Subcutaneous abdominal adipose tissue (tissue), 5 donors: ENCODE results near the gene C19orf18.
"Not testable (repeated sequence)": the region's sequence is repeated elsewhere in the genome, so short reads cannot be mapped to it uniquely, and the experiment has no call there.

Source experiments
- H3K27ac ChIP-seq: one replicate; pipeline ENCODE4 v1.7.0; 2013; ENCODE audit warnings: low read depth, mild to moderate bottlenecking, inconsistent platforms, low read length, moderate library complexity
- H3K27me3 ChIP-seq, 5 donors: one replicate each; pipeline ENCODE4 v1.7.0; 2013; ENCODE audit warnings: low read length in 5 of 5, inconsistent platforms in 1 of 5; ENCODE audit not compliant: control insufficient read depth in 5 of 5, insufficient read depth in 4 of 5
- H3K36me3 ChIP-seq, 5 donors: one replicate each; pipeline ENCODE4 v1.7.0; 2013; ENCODE audit warnings: low read length in 5 of 5; ENCODE audit not compliant: control insufficient read depth in 5 of 5, insufficient read depth in 5 of 5
- H3K4me1 ChIP-seq, 5 donors: one replicate each; pipeline ENCODE4 v1.7.0; 2013; ENCODE audit warnings: low read length in 5 of 5, mild to moderate bottlenecking in 3 of 5, moderate library complexity in 1 of 5; ENCODE audit not compliant: control insufficient read depth in 5 of 5, insufficient read depth in 5 of 5
- H3K4me3 ChIP-seq, 5 donors: one replicate each; pipeline ENCODE4 v1.7.0; 2013; ENCODE audit warnings: low read length in 5 of 5, low read depth in 1 of 5
- H3K9ac ChIP-seq, 5 donors: one replicate each; pipeline ENCODE4 v1.7.0; 2013; ENCODE audit warnings: low read length in 5 of 5, mild to moderate bottlenecking in 4 of 5, moderate library complexity in 3 of 5
- H3K9me3 ChIP-seq, 5 donors: one replicate each; pipeline ENCODE4 v1.7.0; 2013; ENCODE audit warnings: low read length in 5 of 5; ENCODE audit not compliant: control insufficient read depth in 5 of 5
- donor health status: healthy.
- donor health status: healthy.
- donor health status: healthy.
- donor health status: healthy.
- donor health status: healthy.

Gene C19orf18

DNA sequence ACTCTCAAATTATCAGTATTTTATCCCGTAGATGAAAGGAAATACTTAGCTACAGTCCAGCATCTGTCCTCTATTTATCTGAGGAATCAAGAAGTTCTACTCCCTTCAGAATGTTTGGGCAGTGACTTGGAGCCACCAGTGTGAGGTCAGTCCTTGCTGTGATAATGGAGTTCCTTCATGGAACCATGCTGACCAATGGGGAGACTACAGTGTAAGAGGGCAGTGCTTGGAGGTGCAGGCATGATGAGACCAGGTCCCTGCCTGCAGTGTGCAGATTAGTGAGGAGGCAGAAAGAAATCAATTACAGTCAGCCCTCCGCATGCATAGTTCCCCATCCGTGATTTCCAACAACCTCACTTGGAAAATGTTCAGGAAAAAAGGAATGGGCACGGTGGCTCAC, at the start of gene C19orf18:
C19orf18 (minus strand) TSS at position 101 of the 400 bp plus-strand sequence. CDS start 102 bp downstream, outside the sequence.
- Histone ChIP-seq H3K4me3 (peak within 1 kb of the TSS; percentile 32 to 61 (median 48)), H3K27ac (no peak within 1 kb of the TSS), H3K9ac (no peak within 1 kb of the TSS), H3K4me1 (no peaks in the 10 kb centered on the region), H3K27me3 (no peaks in the 10 kb centered on the region), H3K9me3 (peaks cover 69 to 98% (median 97%) of the 10 kb centered on the region in 5 donors), H3K36me3 (peaks cover 13 to 39% (median 22%) of the 10 kb centered on the region in 5 donors)

DNA sequence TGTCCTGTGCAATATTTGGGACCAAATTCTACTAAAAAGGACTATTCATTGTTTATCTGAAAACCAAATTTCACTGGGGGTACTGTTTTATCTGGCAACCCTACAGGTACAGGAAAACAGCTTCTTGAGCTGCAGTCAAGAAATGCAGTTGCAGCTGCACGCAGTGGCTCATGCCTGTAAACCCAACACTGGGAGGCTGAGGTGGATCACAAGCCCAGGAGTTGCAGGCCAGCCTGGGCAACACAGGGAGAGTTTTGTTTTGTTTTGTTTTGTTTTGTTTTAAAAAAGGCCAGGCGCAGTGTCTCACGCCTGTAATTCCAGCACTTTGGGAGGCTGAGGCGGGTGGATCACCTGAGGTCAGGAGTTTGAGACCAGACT, 47.9 kb upstream of the C19orf18 start:
- H3K4me1 ChIP-seq: peaks cover 0 to 5% (median 0%) of the 10 kb centered on the region in 5 donors
- no peak overlapping the region for H3K27ac ChIP-seq
- no peaks in the 10 kb centered on the region for H3K36me3 ChIP-seq
- no peak overlapping the region for H3K9ac ChIP-seq
- H3K9me3 ChIP-seq: peaks cover 0 to 10% (median 6%) of the 10 kb centered on the region in 5 donors
- peaks cover 0 to 6% (median 3%) of the 10 kb centered on the region in 5 donors for H3K27me3 ChIP-seq
- H3K4me3 ChIP-seq: no peak overlapping the region

DNA sequence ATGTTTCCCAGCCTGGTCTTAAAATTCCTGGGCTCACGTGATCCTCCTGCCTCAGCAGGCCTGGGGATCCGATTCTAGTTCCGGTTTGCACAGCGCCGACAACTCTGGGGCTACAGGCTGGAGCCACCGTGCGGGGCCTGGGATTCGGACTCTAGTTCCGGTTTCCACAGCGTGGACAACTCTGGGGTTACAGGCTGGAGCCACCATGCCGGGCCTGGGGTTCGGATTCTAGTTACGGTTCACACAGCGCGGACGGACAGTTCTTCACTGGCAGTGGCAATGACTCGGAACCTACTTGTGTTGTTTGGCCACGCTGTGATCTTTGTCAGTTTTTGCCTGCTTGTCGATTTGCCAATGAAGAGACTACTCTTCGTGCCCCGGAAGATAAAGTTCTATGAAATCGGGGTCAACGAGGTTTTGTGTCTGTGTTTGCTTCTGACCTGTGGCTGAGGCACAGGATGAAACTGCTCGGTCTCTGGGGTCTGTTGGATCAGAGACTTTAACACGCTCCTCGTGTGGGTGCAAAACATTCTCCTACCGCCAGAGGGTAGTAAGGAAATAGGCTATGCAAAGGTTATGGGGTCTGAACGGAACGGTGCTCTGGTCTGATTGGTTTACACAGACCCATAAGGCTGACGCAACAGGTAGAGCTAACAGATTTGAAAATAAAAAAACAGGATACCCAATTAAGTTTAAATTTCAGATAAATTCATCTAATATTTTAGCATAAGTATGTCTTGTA, 47.4 kb upstream of the C19orf18 start:
- Histone ChIP-seq H3K36me3 (no peaks in the 10 kb centered on the region), H3K27ac (no peak overlapping the region), H3K4me3 (no peak overlapping the region), H3K27me3 (peaks cover 0 to 6% (median 3%) of the 10 kb centered on the region in 5 donors), H3K4me1 (peaks cover 0 to 5% (median 0%) of the 10 kb centered on the region in 5 donors), H3K9ac (no peak overlapping the region), H3K9me3 (peaks cover 2 to 15% (median 6%) of the 10 kb centered on the region in 5 donors)

DNA sequence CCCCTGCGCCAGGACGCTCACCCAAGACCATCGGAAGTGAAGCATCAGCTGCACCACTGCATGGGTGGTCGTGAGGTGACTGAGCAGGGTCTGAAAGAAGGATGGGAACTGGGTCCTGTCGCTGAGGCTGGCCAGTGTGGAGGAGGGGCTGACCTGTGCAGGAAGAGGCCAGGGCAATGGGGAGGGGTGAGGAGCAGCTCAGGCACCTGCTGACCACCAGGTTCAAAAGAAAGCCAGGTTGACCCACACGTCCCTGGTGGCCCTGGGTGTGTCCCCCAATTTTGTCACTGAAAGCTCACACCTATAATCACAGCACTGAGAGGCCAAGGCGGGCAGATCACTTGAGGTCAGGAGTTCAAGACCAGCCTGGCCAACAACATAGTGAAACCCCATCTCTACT, 45.8 kb upstream of the C19orf18 start:
- peaks cover 0 to 6% (median 3%) of the 10 kb centered on the region in 5 donors for H3K27me3 ChIP-seq
- no peak overlapping the region for H3K4me3 ChIP-seq
- H3K9ac ChIP-seq: no peak overlapping the region
- H3K9me3 ChIP-seq: peaks cover 2 to 8% (median 5%) of the 10 kb centered on the region in 5 donors
- no peaks in the 10 kb centered on the region for H3K36me3 ChIP-seq
- peaks cover 0 to 5% (median 0%) of the 10 kb centered on the region in 5 donors for H3K4me1 ChIP-seq
- no peak overlapping the region for H3K27ac ChIP-seq

DNA sequence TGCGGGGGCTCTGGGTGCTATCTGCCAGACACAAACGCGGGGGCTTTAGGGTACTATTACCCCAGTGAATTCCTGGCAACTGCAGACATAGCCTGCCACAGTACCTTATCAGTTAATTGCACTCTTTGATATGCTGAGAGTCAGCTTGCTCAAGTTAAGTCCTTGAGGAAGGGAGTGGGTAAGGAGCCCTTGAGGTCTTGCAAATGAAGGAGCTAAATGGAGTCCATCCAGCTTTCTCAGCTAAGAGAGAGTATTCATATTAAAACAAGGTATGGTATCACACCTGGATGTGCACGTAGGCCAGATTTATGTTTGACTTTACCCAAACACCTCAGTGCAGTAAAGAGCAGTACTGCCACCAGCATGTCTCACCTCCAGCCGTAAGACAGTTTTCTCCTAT, 39.8 kb upstream of the C19orf18 start:
- Histone ChIP-seq H3K9me3 (peaks cover 10 to 47% (median 25%) of the 10 kb centered on the region in 5 donors), H3K9ac (no peak overlapping the region)

DNA sequence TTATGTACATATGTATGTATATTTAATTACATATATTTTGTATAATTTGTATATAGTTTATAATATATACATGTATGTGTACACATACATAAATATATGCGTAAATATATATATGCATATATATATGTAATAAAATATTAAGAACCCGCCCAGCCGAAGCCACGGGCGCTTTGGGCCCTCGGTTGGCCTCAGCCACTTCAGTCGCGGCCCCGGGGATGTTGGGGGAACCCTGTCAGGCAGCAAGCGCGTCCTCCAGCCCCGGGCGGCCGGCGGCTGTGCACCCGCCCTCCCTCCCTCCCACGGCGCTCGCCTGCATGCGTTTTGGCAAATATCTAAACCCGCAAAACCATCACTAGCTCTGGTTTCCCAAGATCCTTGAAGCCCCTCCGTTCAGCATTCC, 36.2 kb upstream of the C19orf18 start:
- Histone ChIP-seq H3K27ac (no peak overlapping the region), H3K4me3 (peak overlapping the region in 1 of 5 donors; percentile 60), H3K9me3 (peaks cover 33 to 72% (median 54%) of the 10 kb centered on the region in 5 donors), H3K36me3 (peaks cover 6 to 17% (median 16%) of the 10 kb centered on the region in 5 donors), H3K9ac (no peak overlapping the region), H3K27me3 (no peaks in the 10 kb centered on the region), H3K4me1 (peaks cover 0 to 12% (median 6%) of the 10 kb centered on the region in 5 donors)

More for the DNA sequence above, 39.8 kb upstream of the C19orf18 start:
- H3K36me3 ChIP-seq: peaks cover 0 to 2% (median 0%) of the 10 kb centered on the region in 5 donors
- H3K27ac ChIP-seq: no peak overlapping the region
- no peak overlapping the region for H3K4me3 ChIP-seq
- peaks cover 0 to 11% (median 5%) of the 10 kb centered on the region in 5 donors for H3K4me1 ChIP-seq
- H3K27me3 ChIP-seq: peaks cover 0 to 4% (median 0%) of the 10 kb centered on the region in 5 donors

DNA sequence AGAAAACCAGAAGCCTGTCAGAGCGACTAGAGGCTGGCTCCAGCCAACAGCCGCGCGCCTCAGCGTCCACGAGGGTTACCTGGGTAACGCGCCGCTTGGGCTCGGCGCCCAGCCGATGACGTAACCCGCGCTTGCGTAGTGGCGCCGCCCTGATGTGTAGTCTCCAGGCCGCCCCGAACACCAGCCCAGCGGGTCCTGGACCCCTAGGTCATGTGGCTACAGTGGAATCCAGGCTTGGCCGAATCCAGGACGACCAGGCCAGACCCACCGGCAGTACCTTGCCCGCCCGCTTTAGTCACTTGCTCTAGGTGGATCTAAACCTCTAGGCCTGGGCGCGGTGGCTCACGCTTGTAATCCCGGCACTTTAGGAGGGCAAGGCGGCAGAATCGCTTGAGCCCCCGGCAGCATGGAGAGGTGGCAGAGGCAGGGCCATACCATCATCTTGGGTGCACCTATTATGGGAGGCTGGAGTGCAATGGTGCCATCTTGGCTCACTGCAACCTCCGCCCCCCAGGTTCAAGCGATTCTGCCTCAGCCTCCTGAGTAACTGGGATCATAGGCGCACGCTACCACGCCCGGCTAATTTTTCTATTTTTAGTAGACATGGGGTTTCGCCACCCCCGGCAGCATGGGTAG, 35.5 kb upstream of the C19orf18 start:
- Histone ChIP-seq H3K9me3 (peaks cover 37 to 79% (median 61%) of the 10 kb centered on the region in 5 donors), H3K36me3 (peaks cover 13 to 23% (median 20%) of the 10 kb centered on the region in 5 donors), H3K9ac (peak overlapping the region in 3 of 5 donors; percentile 20 to 57 (median 39)), H3K4me1 (peaks cover 0 to 12% (median 6%) of the 10 kb centered on the region in 5 donors), H3K27me3 (no peaks in the 10 kb centered on the region), H3K27ac (no peak overlapping the region), H3K4me3 (peak overlapping the region; percentile 32 to 72 (median 60))

DNA sequence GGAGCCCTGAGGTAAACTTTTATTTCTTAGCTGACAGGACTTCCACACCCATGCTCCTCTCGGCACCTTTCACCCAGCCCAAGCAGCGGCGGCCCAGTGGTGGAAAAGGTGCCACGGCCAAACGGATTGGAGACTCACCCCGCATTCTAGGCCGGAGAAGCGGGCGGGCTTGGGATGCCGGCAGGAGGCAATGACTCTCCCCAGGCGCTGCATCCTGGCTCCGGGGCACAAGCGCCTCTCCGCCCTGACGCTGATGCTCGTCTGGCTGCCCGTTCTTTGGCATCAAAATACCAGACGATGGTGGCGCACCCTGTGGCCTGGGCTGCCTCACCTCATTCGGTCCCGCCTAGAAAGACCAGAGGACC, 34.9 kb upstream of the C19orf18 start:
- Histone ChIP-seq H3K9ac (no peak overlapping the region), H3K27ac (no peak overlapping the region), H3K4me3 (peak overlapping the region in 3 of 5 donors; percentile 60 to 72 (median 61)), H3K9me3 (peaks cover 41 to 82% (median 66%) of the 10 kb centered on the region in 5 donors), H3K36me3 (peaks cover 15 to 28% (median 24%) of the 10 kb centered on the region in 5 donors), H3K27me3 (no peaks in the 10 kb centered on the region), H3K4me1 (peaks cover 0 to 14% (median 6%) of the 10 kb centered on the region in 5 donors)

DNA sequence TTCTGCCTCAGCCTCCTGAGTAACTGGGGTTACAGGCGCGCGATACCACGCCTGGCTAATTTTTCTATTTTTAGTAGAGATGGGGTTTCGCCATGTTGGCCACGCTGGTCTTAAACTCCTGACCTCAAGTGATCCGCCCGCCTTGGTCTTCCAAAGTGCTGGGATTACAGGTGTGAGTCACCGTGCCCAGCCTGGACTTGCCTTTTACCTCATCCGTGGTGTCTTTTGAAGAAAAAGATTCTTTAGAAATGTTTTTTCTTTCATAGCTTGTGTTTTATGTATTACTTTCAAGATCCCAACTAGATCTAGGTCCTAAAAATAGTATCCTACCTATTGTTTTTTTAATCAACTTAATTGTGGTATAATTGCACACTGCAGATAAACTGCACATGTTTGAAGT, 34.5 kb upstream of the C19orf18 start:
- Histone ChIP-seq H3K36me3 (peaks cover 15 to 31% (median 25%) of the 10 kb centered on the region in 5 donors), H3K4me1 (peaks cover 0 to 19% (median 8%) of the 10 kb centered on the region in 5 donors), H3K9me3 (peaks cover 44 to 84% (median 70%) of the 10 kb centered on the region in 5 donors), H3K4me3 (peak overlapping the region in 2 of 5 donors; percentile 22 to 36)
- not testable (repeated sequence) for H3K9ac ChIP-seq, H3K27ac ChIP-seq, H3K27me3 ChIP-seq

DNA sequence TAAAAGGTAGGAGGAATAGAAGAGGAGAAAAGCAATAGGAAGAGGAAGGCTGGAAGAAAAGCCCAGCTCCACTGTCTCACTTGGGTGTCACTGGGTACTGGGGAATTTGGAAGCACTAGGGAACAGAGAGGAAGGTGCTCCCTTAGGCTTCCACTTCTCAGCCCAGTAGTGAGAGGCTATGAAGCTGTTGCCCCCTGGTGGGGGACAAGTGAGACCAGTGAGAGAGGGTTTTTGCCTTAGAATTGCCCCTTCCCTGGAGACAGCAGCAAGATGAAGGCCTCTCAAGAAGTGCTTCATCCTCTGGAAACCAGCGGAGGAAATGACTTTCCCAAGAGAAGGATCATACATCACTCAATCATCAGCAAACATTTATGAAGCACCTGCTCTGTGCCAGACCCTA, 33.0 kb upstream of the C19orf18 start:
- H3K27ac ChIP-seq: no peak overlapping the region
- peaks cover 0 to 31% (median 21%) of the 10 kb centered on the region in 5 donors for H3K4me1 ChIP-seq
- H3K36me3 ChIP-seq: peaks cover 15 to 31% (median 23%) of the 10 kb centered on the region in 5 donors
- H3K27me3 ChIP-seq: no peaks in the 10 kb centered on the region
- H3K9me3 ChIP-seq: peaks cover 44 to 82% (median 64%) of the 10 kb centered on the region in 5 donors
- peak overlapping the region in 1 of 5 donors; percentile 18 for H3K4me3 ChIP-seq
- no peak overlapping the region for H3K9ac ChIP-seq
